ENCODE data around the gene TUBA4A. TPM values are rescaled to one million over a fixed set of nuclear protein-coding genes. Genes with fewer than 3 reads are reported as not detected.

Gene TUBA4A
- total RNA-seq, 1 donor from 2014 or later: not detected

- TF ChIP-seq EZH2phosphoT487 (IDR thresholded peaks at IDR 0.05) (no peak), EZH2 (IDR thresholded peaks at IDR 0.05) (no peak)
- TF ChIP-seq, protein P1, sequence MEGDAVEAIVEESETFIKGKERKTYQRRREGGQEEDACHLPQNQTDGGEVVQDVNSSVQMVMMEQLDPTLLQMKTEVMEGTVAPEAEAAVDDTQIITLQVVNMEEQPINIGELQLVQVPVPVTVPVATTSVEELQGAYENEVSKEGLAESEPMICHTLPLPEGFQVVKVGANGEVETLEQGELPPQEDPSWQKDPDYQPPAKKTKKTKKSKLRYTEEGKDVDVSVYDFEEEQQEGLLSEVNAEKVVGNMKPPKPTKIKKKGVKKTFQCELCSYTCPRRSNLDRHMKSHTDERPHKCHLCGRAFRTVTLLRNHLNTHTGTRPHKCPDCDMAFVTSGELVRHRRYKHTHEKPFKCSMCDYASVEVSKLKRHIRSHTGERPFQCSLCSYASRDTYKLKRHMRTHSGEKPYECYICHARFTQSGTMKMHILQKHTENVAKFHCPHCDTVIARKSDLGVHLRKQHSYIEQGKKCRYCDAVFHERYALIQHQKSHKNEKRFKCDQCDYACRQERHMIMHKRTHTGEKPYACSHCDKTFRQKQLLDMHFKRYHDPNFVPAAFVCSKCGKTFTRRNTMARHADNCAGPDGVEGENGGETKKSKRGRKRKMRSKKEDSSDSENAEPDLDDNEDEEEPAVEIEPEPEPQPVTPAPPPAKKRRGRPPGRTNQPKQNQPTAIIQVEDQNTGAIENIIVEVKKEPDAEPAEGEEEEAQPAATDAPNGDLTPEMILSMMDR (IDR thresholded peaks at IDR 0.05): no peak
- no peaks in the 10 kb centered on the region for H3K9me3 ChIP-seq (ENCODE audit: low read depth)
- H3K36me3 Mint-ChIP-seq: peaks cover 2% of the 10 kb centered on the region
Measured at GRCh38 chr2:219246559-219246958, 7.2 kb downstream of the TUBA4A start.

DNA sequence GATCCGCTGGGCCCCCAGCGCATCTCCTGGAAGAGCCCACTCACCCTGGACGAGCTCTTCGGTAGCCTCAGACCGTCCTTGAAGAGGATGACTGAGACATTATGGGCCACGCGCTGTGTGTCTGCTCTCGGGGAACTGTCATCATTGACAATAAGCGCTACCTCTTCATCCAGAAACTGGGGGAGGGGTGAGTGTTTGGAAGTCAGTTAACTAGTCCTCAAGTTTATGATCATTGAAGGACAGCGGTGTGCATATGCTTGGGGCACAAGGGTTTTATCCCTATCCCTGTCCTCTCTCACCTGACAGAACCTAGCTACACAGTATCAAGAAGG is 7.9 kb downstream of the TUBA4A start:
- no peak for DNase-seq (ENCODE audit: low spot score)

More at GRCh38 chr2:219246559-219246958, 7.2 kb downstream of the TUBA4A start:
- no peak overlapping the region for H3K9ac ChIP-seq
- H3F3A ChIP-seq (ENCODE audit: low read depth): peaks cover 12% of the 10 kb centered on the region
- Mint-ChIP-seq H3K4me1 (peaks cover 15% of the 10 kb centered on the region), H3K27ac (no peak overlapping the region), H3K9me3 (no peaks in the 10 kb centered on the region), H3K27me3 (ENCODE audit: insufficient read depth, low read depth) (peaks cover 11% of the 10 kb centered on the region), H3K4me3 (peak overlapping the region; percentile 96)
- H3K79me2 ChIP-seq (ENCODE audit: low read depth): peaks cover 11% of the 10 kb centered on the region
- no peak overlapping the region for H3K27ac ChIP-seq
- H3K4me2 ChIP-seq: peak overlapping the region; percentile 95
- no peak overlapping the region for H2AFZ ChIP-seq (replicated peaks)
- DNase-seq (ENCODE audit: low spot score): no peak
- no peaks in the 10 kb centered on the region for H3K36me3 ChIP-seq
- H3K4me3 ChIP-seq: no peak overlapping the region
- no peaks in the 10 kb centered on the region for H3K4me1 ChIP-seq
- no peaks in the 10 kb centered on the region for H4K20me1 ChIP-seq (ENCODE audit: low read depth)
- H3K27me3 ChIP-seq: peaks cover 7% of the 10 kb centered on the region

GRCh38 chr2:219245148-219245898 is 8.4 kb downstream of the TUBA4A start, which contains the start of the genes GLB1L and STK16:
GLB1L (minus strand) TSS chr2:219245444; CDS start chr2:219243573, 1,871 bp downstream.
STK16 (plus strand) TSS chr2:219245479; CDS start chr2:219246000, 521 bp downstream.
- Mint-ChIP-seq H3K4me3 (peak within 1 kb of the TSS; percentile 96), H3K27me3 (ENCODE audit: insufficient read depth, low read depth) (peaks cover 2% of the 10 kb centered on the region), H3K9me3 (no peaks in the 10 kb centered on the region), H3K36me3 (peaks cover 2% of the 10 kb centered on the region), H3K4me1 (peaks cover 15% of the 10 kb centered on the region), H3K27ac (peak within 1 kb of the TSS; percentile 91)
- Histone ChIP-seq H2AFZ (replicated peaks) (peak within 1 kb of the TSS; percentile 87), H3K4me2 (peak within 1 kb of the TSS; percentile 95), H3K27ac (peak within 1 kb of the TSS; percentile 93), H3K4me3 (peak within 1 kb of the TSS; percentile 80), H3K36me3 (no peaks in the 10 kb centered on the region), H3K79me2 (ENCODE audit: low read depth) (peaks cover 11% of the 10 kb centered on the region), H3K9me3 (ENCODE audit: low read depth) (no peaks in the 10 kb centered on the region), H3F3A (ENCODE audit: low read depth) (peaks cover 12% of the 10 kb centered on the region), H3K9ac (peak within 1 kb of the TSS; percentile 100), H3K4me1 (no peaks in the 10 kb centered on the region), H3K27me3 (no peaks in the 10 kb centered on the region), H4K20me1 (ENCODE audit: low read depth) (no peaks in the 10 kb centered on the region)
- TF ChIP-seq, protein P1 (IDR thresholded peaks at IDR 0.05): peak; percentile 4
- TF ChIP-seq EZH2 (IDR thresholded peaks at IDR 0.05): no peak
- DNase-seq (ENCODE audit: low spot score): peak; percentile 97

More for the DNA sequence above, 7.9 kb downstream of the TUBA4A start:
- H3K9ac ChIP-seq: peak overlapping the region; percentile 100
- peaks cover 15% of the 10 kb centered on the region for H3K4me1 Mint-ChIP-seq
- peak overlapping the region; percentile 93 for H3K27ac ChIP-seq
- H3K9me3 ChIP-seq (ENCODE audit: low read depth): no peaks in the 10 kb centered on the region
- peaks cover under 1% of the 10 kb centered on the region for H3K27me3 ChIP-seq
- peak overlapping the region; percentile 96 for H3K4me3 Mint-ChIP-seq
- H3F3A ChIP-seq (ENCODE audit: low read depth): peaks cover 12% of the 10 kb centered on the region
- peaks cover 4% of the 10 kb centered on the region for H3K27me3 Mint-ChIP-seq (ENCODE audit: insufficient read depth, low read depth)
- peak overlapping the region; percentile 95 for H3K4me2 ChIP-seq
- H2AFZ ChIP-seq (replicated peaks): peak overlapping the region; percentile 87
- no peaks in the 10 kb centered on the region for H4K20me1 ChIP-seq (ENCODE audit: low read depth)
- no peaks in the 10 kb centered on the region for H3K4me1 ChIP-seq
- H3K4me3 ChIP-seq: peak overlapping the region; percentile 80
- H3K36me3 Mint-ChIP-seq: peaks cover 2% of the 10 kb centered on the region
- peak overlapping the region; percentile 91 for H3K27ac Mint-ChIP-seq
- TF ChIP-seq, protein P1 (IDR thresholded peaks at IDR 0.05): no peak
- TF ChIP-seq EZH2 (IDR thresholded peaks at IDR 0.05): no peak
- TF ChIP-seq EZH2phosphoT487 (IDR thresholded peaks at IDR 0.05): no peak
- H3K79me2 ChIP-seq (ENCODE audit: low read depth): peaks cover 11% of the 10 kb centered on the region
- no peaks in the 10 kb centered on the region for H3K36me3 ChIP-seq
- no peaks in the 10 kb centered on the region for H3K9me3 Mint-ChIP-seq
